WTC11 (cell line): Measurements from ENCODE around the gene NFAT5. TPM values are rescaled to one million over a fixed set of nuclear protein-coding genes. Genes with fewer than 3 reads are reported as not detected.

Experiments
- ATAC-seq: fragments of 200-7000 bp; cut with Tn5 transposase; 2 replicates; pipeline ENCODE4 v1.10.0; 2021; ENCODE audit warnings: mild to moderate bottlenecking, moderate library complexity
- CTCF ChIA-PET: fragments of 300-600 bp; sonication (Branson Sonifier 250); formaldehyde crosslinking; loops from one replicate; lab custom pipeline; 2021; ENCODE audit warnings: antibody characterized with exemption; lab: Charles Lee
- POLR2A ChIA-PET: fragments of 350-600 bp; sonication (Branson Sonifier 250); formaldehyde crosslinking; loops from one replicate; lab custom pipeline; 2021; ENCODE audit warnings: antibody characterized with exemption; lab: Charles Lee
- DNase-seq: peaks from one replicate; pipeline ENCODE4 v3.0.0; 2021; ENCODE audit warnings: low spot score
- H3K27ac Mint-ChIP-seq: 2 replicates; pipeline ENCODE4 v1.8.0; 2021; ENCODE audit warnings: mixed read lengths
- H3K27me3 Mint-ChIP-seq: 2 replicates; pipeline ENCODE4 v1.8.0; 2021; ENCODE audit warnings: low read depth, mild to moderate bottlenecking, moderate library complexity, mixed read lengths
- H3K36me3 Mint-ChIP-seq: 2 replicates; pipeline ENCODE4 v1.8.0; 2021; ENCODE audit warnings: mixed read lengths
- H3K4me1 Mint-ChIP-seq: 2 replicates; pipeline ENCODE4 v1.8.0; 2022; ENCODE audit warnings: mixed read lengths
- H3K4me3 Mint-ChIP-seq: 2 replicates; pipeline ENCODE4 v1.8.0; 2021; ENCODE audit warnings: mild to moderate bottlenecking, moderate library complexity, mixed read lengths
- H3K9me3 Mint-ChIP-seq: 2 replicates; pipeline ENCODE4 v1.8.0; 2021; ENCODE audit warnings: mixed read lengths
- ATF1 ChIP-seq: sonication (generic); formaldehyde crosslinking; IDR thresholded peaks from 2 replicates; pipeline ENCODE4 v1.8.1; 2023; ENCODE audit warnings: mild to moderate bottlenecking, moderate library complexity, missing genetic modification reagents
- CREM ChIP-seq: sonication (generic); formaldehyde crosslinking; IDR thresholded peaks from 2 replicates; pipeline ENCODE4 v1.8.1; 2022; ENCODE audit warnings: mild to moderate bottlenecking, missing genetic modification reagents, moderate library complexity
- ETV6 ChIP-seq: sonication (generic); formaldehyde crosslinking; IDR thresholded peaks from 2 replicates; pipeline ENCODE4 v1.8.1; 2022; ENCODE audit warnings: mild to moderate bottlenecking, missing genetic modification reagents
- GRHL2 ChIP-seq: fragments of 250-450 bp; sonication (Bioruptor Pico); IDR thresholded peaks from 2 replicates; pipeline ENCODE4 v1.8.0; 2022; ENCODE audit warnings: mild to moderate bottlenecking, moderate library complexity; ENCODE audit not compliant: insufficient replicate concordance, severe bottlenecking
- IRF2 ChIP-seq: sonication (generic); formaldehyde crosslinking; IDR thresholded peaks from 2 replicates; pipeline ENCODE4 v1.8.0; 2022; ENCODE audit warnings: low read depth, missing genetic modification reagents, borderline replicate concordance
- JAZF1 ChIP-seq: fragments of 250-450 bp; sonication (Bioruptor Pico); IDR thresholded peaks from 2 replicates; pipeline ENCODE4 v1.9.0; 2021; ENCODE audit warnings: moderate library complexity, mild to moderate bottlenecking, inconsistent platforms
- JUN ChIP-seq: sonication (generic); formaldehyde crosslinking; IDR thresholded peaks from 2 replicates; pipeline ENCODE4 v1.8.0; 2023; ENCODE audit warnings: mild to moderate bottlenecking, missing genetic modification reagents
- NFE2L1 ChIP-seq: sonication (generic); formaldehyde crosslinking; IDR thresholded peaks from 2 replicates; pipeline ENCODE4 v1.8.1; 2023; ENCODE audit warnings: missing genetic modification reagents
- NR3C1 ChIP-seq: sonication (generic); formaldehyde crosslinking; conservative IDR thresholded peaks from 2 replicates; pipeline ENCODE4 v1.8.1; 2023; ENCODE audit warnings: low read depth, mild to moderate bottlenecking, missing genetic modification reagents
- ZNF232 ChIP-seq: sonication (generic); formaldehyde crosslinking; IDR thresholded peaks from 2 replicates; pipeline ENCODE4 v1.8.0; 2022; ENCODE audit warnings: mild to moderate bottlenecking, missing genetic modification reagents
- ZNF416 ChIP-seq: fragments of 250-450 bp; sonication (Bioruptor Pico); IDR thresholded peaks from 2 replicates; pipeline ENCODE4 v1.9.0; 2021; ENCODE audit warnings: mild to moderate bottlenecking, inconsistent platforms
- total RNA-seq: library from RNA; stranded (reverse); gene quantifications from 3 replicates; pipeline ENCODE4 v1.2.3, GENCODE V29; 2021
- TF ChIP-seq, protein P1 (sequence below): sonication (generic); formaldehyde crosslinking; IDR thresholded peaks from 2 replicates; pipeline ENCODE4 v1.8.1; 2023; ENCODE audit warnings: mild to moderate bottlenecking, missing genetic modification reagents
- TF ChIP-seq, protein P2 (sequence below): sonication (generic); formaldehyde crosslinking; IDR thresholded peaks from 2 replicates; pipeline ENCODE4 v1.8.0; 2022; ENCODE audit warnings: mild to moderate bottlenecking, missing genetic modification reagents
- TF ChIP-seq, protein P3 (sequence below): sonication (generic); formaldehyde crosslinking; IDR thresholded peaks from 2 replicates; pipeline ENCODE4 v1.8.1; 2023; ENCODE audit warnings: mild to moderate bottlenecking, missing genetic modification reagents, moderate library complexity
- TF ChIP-seq, protein P4 (sequence below): sonication (generic); formaldehyde crosslinking; IDR thresholded peaks from 2 replicates; pipeline ENCODE4 v1.8.1; 2023; ENCODE audit warnings: mild to moderate bottlenecking, moderate library complexity, missing genetic modification reagents
- TF ChIP-seq, protein P5 (sequence below): fragments of 250-450 bp; sonication (Bioruptor Pico); IDR thresholded peaks from 2 replicates; pipeline ENCODE4 v1.8.0; 2021; ENCODE audit warnings: mild to moderate bottlenecking
- TF ChIP-seq, protein P6 (sequence below): fragments of 250-450 bp; sonication (Bioruptor Pico); IDR thresholded peaks from 2 replicates; pipeline ENCODE4 v1.9.0; 2021; ENCODE audit warnings: mild to moderate bottlenecking
- TF ChIP-seq, protein P7 (sequence below): sonication (generic); formaldehyde crosslinking; IDR thresholded peaks from 2 replicates; pipeline ENCODE4 v1.8.0; 2022; ENCODE audit warnings: mild to moderate bottlenecking, missing genetic modification reagents

The NFAT5 gene
- total RNA-seq, 1 experiment from 2014 or later, result 23.2 TPM

DNA sequence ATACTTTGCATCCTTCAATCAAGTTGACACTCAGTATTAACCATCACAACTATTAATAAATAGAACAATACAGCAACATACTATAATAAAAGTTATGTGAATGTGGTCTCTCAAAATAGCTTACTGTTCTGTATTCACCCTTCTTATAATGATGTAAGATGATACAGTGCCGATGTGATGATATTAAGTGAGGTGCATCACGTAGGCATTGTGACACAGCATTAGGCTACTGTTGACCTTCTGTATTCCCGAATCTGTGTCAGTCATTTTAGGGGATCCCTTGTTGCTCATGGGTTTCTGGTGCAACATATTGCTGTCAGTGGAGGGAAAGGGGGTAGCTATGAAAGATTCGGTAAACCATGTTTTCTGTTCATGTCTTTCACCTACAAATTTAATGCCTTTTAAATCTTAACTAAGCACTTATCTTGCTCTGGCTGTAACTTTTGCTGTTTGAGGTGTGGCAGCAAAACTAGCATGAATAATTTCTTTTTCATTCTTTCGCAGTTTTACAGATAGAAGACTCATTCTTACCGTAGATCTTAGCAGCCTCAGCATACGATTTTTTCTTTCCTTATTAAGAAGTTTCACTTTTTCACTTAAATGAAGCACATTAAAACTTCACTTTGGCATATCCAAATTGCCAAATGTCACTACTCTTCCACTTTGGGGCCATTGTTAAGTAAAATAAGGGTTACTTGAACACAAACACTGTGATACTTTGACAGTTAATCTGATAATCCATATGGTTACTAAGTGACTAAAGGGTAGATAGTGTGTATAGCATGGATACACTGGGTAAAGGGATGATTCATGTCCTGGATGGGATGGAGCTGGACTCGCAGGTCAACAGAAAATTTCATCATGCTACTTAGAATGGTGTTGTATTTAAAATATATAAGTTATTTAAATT, 29.6 kb downstream of the NFAT5 start:
- H3K4me1 Mint-ChIP-seq, result no peaks in the 10 kb centered on the region
- no peak for TF ChIP-seq IRF2 (CRISPR knock-in tag)
- TF ChIP-seq, protein P1, sequence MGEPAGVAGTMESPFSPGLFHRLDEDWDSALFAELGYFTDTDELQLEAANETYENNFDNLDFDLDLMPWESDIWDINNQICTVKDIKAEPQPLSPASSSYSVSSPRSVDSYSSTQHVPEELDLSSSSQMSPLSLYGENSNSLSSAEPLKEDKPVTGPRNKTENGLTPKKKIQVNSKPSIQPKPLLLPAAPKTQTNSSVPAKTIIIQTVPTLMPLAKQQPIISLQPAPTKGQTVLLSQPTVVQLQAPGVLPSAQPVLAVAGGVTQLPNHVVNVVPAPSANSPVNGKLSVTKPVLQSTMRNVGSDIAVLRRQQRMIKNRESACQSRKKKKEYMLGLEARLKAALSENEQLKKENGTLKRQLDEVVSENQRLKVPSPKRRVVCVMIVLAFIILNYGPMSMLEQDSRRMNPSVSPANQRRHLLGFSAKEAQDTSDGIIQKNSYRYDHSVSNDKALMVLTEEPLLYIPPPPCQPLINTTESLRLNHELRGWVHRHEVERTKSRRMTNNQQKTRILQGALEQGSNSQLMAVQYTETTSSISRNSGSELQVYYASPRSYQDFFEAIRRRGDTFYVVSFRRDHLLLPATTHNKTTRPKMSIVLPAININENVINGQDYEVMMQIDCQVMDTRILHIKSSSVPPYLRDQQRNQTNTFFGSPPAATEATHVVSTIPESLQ (CRISPR knock-in tag), result no peak
- TF ChIP-seq, protein P2, sequence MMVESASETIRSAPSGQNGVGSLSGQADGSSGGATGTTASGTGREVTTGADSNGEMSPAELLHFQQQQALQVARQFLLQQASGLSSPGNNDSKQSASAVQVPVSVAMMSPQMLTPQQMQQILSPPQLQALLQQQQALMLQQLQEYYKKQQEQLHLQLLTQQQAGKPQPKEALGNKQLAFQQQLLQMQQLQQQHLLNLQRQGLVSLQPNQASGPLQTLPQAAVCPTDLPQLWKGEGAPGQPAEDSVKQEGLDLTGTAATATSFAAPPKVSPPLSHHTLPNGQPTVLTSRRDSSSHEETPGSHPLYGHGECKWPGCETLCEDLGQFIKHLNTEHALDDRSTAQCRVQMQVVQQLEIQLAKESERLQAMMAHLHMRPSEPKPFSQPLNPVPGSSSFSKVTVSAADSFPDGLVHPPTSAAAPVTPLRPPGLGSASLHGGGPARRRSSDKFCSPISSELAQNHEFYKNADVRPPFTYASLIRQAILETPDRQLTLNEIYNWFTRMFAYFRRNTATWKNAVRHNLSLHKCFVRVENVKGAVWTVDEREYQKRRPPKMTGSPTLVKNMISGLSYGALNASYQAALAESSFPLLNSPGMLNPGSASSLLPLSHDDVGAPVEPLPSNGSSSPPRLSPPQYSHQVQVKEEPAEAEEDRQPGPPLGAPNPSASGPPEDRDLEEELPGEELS (CRISPR knock-in tag), result no peak
- H3K27ac Mint-ChIP-seq, result no peak overlapping the region
- ATAC-seq, result no peak
- DNase-seq, result no peak
- H3K27me3 Mint-ChIP-seq, result no peaks in the 10 kb centered on the region
- H3K9me3 Mint-ChIP-seq, result no peaks in the 10 kb centered on the region
- ChIA-PET CTCF (interaction anchor here (0.6 kb wide), 1 partner anchor 168 kb away, joined by 3 read pairs; no protein-coding TSS in a partner anchor), POLR2A (no interaction called here)
- H3K4me3 Mint-ChIP-seq, result no peak overlapping the region
- H3K36me3 Mint-ChIP-seq, result no peaks in the 10 kb centered on the region

DNA sequence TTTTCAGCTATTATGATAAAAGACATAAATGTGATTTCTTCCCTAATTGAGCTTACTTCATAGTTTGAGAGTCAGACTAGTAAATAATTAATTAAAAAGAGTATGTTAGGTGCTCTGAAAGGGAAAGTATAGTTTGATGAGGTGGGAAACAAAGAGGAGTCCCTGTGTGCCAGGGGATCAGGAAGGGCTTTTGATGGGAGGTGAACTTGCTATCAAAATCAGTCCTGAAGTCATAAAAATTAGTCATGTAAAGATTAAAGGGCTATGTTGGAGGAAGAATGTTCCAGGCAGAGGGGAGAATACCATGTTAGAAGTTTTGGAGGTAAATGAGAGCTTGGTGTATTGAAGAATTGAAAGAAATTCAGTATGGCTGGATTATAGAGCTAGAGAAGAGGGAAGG, 31.0 kb downstream of the NFAT5 start:
- Mint-ChIP-seq H3K27ac (no peak overlapping the region), H3K4me1 (no peaks in the 10 kb centered on the region), H3K9me3 (no peaks in the 10 kb centered on the region), H3K4me3 (no peak overlapping the region), H3K36me3 (no peaks in the 10 kb centered on the region), H3K27me3 (no peaks in the 10 kb centered on the region)
- ChIA-PET POLR2A (no interaction called here), CTCF (no interaction called here)
- ATAC-seq, result no peak
- TF ChIP-seq, protein P3, sequence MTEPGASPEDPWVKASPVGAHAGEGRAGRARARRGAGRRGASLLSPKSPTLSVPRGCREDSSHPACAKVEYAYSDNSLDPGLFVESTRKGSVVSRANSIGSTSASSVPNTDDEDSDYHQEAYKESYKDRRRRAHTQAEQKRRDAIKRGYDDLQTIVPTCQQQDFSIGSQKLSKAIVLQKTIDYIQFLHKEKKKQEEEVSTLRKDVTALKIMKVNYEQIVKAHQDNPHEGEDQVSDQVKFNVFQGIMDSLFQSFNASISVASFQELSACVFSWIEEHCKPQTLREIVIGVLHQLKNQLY (CRISPR knock-in tag), result no peak
- TF ChIP-seq, protein P4, sequence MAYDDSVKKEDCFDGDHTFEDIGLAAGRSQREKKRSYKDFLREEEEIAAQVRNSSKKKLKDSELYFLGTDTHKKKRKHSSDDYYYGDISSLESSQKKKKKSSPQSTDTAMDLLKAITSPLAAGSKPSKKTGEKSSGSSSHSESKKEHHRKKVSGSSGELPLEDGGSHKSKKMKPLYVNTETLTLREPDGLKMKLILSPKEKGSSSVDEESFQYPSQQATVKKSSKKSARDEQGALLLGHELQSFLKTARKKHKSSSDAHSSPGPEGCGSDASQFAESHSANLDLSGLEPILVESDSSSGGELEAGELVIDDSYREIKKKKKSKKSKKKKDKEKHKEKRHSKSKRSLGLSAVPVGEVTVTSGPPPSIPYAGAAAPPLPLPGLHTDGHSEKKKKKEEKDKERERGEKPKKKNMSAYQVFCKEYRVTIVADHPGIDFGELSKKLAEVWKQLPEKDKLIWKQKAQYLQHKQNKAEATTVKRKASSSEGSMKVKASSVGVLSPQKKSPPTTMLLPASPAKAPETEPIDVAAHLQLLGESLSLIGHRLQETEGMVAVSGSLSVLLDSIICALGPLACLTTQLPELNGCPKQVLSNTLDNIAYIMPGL (CRISPR knock-in tag), result no peak
- TF ChIP-seq ZNF232 (CRISPR knock-in tag) (no peak), ETV6 (no peak), NFE2L1 (no peak)
- DNase-seq, result no peak

DNA sequence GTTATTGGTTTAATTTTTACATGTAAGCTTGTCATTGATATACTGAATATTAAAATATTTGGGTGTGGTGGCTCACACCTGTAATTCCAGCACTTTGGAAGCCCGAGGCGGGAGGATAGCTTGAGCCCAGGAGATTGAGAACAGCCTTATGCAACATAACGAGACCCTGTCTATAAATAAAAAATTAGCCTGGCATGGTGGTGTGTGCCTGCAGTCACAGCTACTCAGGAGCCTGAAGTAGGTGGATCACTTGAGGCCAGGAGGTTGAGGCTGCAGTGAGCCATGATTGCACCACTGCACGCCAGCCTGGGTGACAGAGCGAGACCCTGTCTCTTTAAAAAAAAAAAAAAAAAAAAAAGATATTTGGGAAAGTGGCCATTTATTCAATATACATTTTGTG, 32.3 kb downstream of the NFAT5 start:
- Mint-ChIP-seq H3K4me1 (no peaks in the 10 kb centered on the region), H3K36me3 (no peaks in the 10 kb centered on the region), H3K27me3 (no peaks in the 10 kb centered on the region), H3K27ac (no peak overlapping the region), H3K4me3 (no peak overlapping the region), H3K9me3 (no peaks in the 10 kb centered on the region)
- POLR2A ChIA-PET, result no interaction called here
- no peak for ATAC-seq
- no peak for DNase-seq
- CTCF ChIA-PET, result no interaction called here
- TF ChIP-seq ETV6 (no peak), ZNF416 (no peak), JUN (CRISPR knock-in tag) (no peak), GRHL2 (CRISPR knock-in tag) (no peak), JAZF1 (CRISPR knock-in tag) (no peak), ATF1 (CRISPR knock-in tag) (no peak), CREM (CRISPR knock-in tag) (no peak), NR3C1 (CRISPR knock-in tag) (no peak)
- TF ChIP-seq, protein P5, sequence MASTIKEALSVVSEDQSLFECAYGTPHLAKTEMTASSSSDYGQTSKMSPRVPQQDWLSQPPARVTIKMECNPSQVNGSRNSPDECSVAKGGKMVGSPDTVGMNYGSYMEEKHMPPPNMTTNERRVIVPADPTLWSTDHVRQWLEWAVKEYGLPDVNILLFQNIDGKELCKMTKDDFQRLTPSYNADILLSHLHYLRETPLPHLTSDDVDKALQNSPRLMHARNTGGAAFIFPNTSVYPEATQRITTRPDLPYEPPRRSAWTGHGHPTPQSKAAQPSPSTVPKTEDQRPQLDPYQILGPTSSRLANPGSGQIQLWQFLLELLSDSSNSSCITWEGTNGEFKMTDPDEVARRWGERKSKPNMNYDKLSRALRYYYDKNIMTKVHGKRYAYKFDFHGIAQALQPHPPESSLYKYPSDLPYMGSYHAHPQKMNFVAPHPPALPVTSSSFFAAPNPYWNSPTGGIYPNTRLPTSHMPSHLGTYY (CRISPR knock-in tag), result no peak
- TF ChIP-seq, protein P6, sequence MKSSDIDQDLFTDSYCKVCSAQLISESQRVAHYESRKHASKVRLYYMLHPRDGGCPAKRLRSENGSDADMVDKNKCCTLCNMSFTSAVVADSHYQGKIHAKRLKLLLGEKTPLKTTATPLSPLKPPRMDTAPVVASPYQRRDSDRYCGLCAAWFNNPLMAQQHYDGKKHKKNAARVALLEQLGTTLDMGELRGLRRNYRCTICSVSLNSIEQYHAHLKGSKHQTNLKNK (CRISPR knock-in tag), result no peak
- TF ChIP-seq, protein P2 (CRISPR knock-in tag), result no peak
- TF ChIP-seq, protein P7, sequence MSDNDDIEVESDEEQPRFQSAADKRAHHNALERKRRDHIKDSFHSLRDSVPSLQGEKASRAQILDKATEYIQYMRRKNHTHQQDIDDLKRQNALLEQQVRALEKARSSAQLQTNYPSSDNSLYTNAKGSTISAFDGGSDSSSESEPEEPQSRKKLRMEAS (CRISPR knock-in tag), result no peak
